HPDE6-E6E7 (cell line): ENCODE data around the gene ACSS1.

Source experiments
- DNase-seq: peaks from one replicate; pipeline ENCODE4 v3.0.0; 2011; ENCODE audit warnings: missing footprints; ENCODE audit errors: extremely low spot score

ACSS1 gene

GRCh38 chr20:25030649-25031207 lies 27.2 kb downstream of the ACSS1 start:
- no peak for DNase-seq

DNA sequence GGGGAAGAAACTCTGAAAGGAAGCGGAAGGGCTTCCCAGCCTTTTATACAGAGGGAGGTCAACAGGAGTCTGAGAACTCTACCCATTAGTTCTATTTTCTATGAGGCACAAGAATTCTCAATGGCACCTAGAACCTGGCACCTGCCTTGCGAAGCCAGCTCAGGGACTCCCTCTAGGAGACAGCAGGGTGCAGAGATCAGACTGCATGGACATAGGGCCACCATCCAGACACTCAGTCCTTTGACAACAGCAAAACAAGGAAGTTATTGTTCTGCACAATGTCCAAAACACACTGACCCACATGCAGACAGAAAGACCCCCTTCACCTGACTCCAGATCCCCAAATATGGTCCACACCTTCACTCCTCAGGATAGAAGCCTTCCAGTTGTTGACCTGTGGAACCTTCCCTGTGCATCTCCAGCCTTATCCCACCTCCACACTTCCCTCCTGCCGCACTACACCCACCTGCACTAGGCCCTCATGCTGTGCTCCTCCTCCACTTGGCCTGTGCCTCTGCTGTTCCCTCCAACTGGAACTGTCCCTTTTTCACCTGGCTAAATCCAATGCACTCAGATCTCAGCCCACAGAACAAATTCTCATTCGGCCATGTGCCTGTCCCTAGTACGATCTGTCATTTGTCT lies 27.8 kb downstream of the ACSS1 start:
- DNase-seq = no peak

GRCh38 chr20:25025986-25026605 lies 31.8 kb downstream of the ACSS1 start:
- no peak for DNase-seq

DNA sequence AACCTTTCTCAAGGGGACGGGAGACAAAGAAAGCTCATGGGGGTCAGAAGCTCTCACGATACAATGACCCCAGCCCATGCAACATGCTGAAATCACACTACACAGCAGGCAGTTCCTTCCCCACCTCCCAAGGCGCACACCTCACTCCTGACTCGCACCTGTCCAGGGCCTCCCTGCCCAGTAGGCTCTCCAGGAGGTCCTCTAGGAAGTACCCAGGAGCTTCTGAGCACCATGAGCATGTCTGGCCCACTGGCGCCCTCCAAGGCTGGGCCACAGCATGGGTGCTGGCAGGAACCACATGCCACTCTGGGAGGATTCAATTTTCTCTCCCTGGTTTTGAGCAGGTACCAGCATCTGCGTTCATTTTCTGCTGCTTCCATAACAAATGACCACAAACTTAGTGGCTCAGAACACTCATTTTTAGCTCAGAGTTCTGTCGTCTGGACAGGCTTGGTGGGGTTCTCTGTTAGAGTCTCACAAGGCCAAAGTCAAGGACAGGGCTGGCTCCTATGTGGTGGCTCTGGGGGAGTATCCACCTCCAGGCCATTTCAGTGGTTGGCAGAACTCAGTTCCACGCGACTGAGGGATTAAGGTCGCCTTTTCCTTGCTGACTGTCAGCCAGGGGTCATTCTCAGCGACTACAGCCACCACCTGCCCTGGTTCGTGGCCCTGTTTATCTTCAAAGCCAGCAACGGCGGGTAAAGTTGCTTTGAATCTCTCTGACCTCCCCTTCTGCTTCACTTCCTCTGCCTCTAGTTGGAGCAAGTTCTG lies 32.7 kb downstream of the ACSS1 start:
- no peak for DNase-seq

- DNase-seq = no peak
Measured at GRCh38 chr20:25024171-25024570, 33.8 kb downstream of the ACSS1 start.

DNA sequence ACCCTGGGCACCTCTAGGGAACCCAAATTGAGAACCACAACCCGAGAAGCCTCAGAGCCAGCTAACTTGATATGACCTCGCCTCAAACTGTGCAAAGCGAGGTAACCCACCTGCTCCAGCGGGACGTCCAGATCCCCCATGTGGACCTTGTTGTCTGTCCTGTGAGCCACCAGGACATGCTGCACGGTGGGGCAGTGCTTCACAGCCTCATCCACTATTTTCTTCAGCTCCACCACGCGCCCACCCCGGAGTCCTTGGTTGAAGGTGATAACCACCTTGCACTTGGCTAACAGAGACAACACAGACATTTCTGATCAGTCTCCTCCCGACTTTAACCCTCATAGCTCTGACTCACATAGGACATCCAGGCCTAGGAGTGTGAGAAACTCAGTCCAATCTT lies 34.6 kb downstream of the ACSS1 start:
- no peak for DNase-seq

GRCh38 chr20:25022680-25023079 lies 35.3 kb downstream of the ACSS1 start:
- DNase-seq = peak; percentile 98

GRCh38 chr20:25021336-25021735 lies 36.6 kb downstream of the ACSS1 start:
- DNase-seq = no peak

- DNase-seq = no peak
Measured at GRCh38 chr20:25020901-25021301, 37.0 kb downstream of the ACSS1 start.

DNA sequence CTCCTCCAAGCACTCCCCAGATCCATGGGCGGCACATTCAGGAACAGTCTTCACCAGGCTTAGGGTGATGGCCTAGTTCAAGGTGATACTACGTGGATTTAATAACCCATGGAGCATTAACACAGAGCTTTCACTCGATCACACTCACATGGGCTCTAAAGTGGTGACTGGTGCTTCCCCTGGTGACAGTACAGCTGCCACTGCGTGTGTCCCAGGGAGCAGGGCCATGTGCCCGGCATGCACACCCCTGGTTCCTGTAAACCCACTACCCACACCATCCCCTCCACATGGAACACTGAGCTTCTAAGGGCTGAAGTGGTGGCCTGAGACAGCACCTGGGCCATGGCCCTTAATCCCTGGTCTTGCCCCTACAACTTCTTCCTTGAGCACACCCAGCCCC lies 37.6 kb downstream of the ACSS1 start:
- DNase-seq = no peak

DNA sequence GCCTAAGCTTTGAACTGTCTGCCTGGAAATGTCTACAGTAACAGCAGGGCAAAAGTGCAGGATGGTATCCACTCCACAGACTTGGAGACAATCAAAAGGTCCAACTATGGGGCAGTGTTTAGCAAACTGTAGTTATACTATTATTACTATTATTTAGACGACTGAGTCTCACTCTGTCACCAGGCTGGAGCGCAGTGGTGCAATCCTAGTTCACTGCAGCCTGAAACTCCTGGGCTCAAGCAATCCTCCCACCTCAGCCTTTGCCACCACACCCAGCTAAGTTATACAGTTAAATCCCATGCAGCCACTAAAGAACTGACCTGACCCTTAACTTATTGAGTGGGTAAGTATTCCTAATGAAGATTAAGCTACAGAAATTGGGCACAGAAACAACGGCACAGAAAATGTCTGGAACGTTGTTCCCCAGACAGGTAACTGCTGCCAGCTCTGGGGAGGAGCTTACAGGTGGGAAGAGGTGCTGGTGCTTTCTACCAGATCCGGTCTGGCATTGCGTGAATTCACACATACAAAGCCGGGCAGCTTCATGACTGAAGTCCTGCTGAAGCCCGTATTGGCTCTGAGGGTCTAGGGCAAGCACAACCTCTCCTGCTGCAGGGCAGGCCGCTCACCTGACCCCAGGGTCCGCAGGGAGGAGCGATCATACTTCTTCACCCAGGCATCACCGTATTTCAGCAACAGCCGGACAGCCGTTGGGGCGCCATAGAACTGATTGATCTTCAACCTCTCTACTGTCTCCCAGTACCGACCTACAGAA lies 38.4 kb downstream of the ACSS1 start:
- DNase-seq = no peak

- DNase-seq = no peak
Measured at GRCh38 chr20:25018841-25019240, 39.1 kb downstream of the ACSS1 start.

- DNase-seq = no peak
Measured at GRCh38 chr20:25018425-25018824, 39.5 kb downstream of the ACSS1 start.

DNA sequence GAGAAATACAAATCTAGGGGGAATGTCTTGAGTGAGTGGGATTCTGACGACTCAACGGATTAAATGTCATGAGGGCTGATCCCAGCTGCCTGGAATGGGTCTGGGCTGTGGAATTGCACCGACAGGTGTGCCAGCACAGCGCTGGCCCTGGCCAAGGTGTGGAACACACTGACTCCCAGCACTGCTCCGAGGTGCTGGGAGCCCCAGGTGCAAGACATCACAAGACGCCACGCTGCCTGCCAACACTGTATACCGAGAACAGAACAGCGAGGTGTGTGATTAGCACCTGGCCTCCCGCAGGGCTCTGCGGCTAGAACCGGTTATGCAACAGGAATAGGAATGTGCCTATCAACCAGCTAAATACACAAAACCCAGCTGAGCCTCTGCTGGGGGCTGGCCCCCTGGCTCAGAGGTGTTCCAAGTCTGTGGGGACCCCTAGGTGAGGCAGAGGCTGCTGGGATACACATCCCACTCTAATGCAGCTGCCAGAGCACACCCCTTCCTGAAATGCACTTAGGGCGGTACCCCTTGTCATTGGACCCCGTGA lies 40.6 kb downstream of the ACSS1 start:
- DNase-seq = peak; percentile 91

GRCh38 chr20:25016471-25016870 lies 41.5 kb downstream of the ACSS1 start:
- no peak for DNase-seq

GRCh38 chr20:25015986-25016385 lies 42.0 kb downstream of the ACSS1 start:
- DNase-seq = no peak

DNA sequence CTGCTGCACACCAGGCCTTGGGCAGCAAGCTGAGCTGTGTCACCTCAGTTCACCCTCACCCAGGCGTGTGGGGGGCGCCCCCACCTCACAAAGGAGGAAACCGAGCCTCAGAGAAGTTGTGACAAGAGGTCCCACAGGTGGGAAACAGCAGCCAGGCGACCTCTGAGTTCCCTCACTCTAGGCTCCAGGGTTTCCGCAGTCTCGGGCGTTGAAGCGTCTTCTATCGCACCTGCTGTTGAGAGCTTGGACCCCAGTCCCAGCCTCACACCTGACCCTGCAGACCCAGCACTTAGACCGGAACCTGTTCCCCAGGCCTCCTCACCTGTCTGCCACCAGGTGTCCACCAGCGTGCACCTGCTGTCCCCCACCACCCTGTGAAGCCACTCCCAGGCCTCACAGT lies 43.1 kb downstream of the ACSS1 start:
- DNase-seq = no peak

- no peak for DNase-seq
Measured at GRCh38 chr20:25013478-25014380, 44.2 kb downstream of the ACSS1 start.

- no peak for DNase-seq
Measured at GRCh38 chr20:25012616-25013189, 45.2 kb downstream of the ACSS1 start.

DNA sequence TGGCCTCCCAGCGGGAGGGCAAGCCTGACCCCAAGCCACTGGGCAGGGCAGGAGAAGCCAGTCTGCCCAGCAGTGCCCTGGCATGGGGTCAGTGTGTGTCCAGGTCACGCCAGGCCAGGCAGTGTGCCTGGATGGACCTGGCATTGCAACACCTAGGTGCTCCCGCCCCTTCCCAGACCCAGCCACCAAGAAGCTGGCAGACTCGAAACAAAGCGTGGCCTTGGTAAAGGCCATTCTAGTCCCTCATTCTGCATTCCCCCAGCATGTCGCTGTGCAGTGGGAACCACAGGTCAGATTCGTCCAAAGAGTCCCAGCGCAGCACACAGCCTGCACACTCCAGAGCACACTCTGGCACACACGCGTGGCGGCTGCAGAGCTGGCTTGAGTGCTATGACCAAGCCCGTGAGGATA lies 46.1 kb downstream of the ACSS1 start:
- no peak for DNase-seq
